DMS53 treated with DMSO at 0.1 percent for 48 hours (cell line): ENCODE measurements around the gene PARD3B.
A peak's percentile ranks its signal among the peaks of the same experiment; 100 is the strongest.

Experiments used
- DNase-seq: peaks from one replicate; lab custom pipeline; 2025; ENCODE audit not compliant: unreplicated experiment; lab: John Stamatoyannopoulos, UW

The PARD3B gene

GRCh38 chr2:204886713-204887112 is 341.4 kb downstream of the PARD3B start:
- no peak for DNase-seq

- no peak for DNase-seq
These were observed 342.9 kb downstream of the PARD3B start for GRCh38 chr2:204888222-204888621.

- no peak for DNase-seq
These were observed 345.4 kb downstream of the PARD3B start for GRCh38 chr2:204890680-204891079.

- DNase-seq = no peak
These were observed 346.5 kb downstream of the PARD3B start for GRCh38 chr2:204891739-204892138.

GRCh38 chr2:204892506-204893255 is 347.4 kb downstream of the PARD3B start:
- no peak for DNase-seq

GRCh38 chr2:204896146-204896545 is 350.9 kb downstream of the PARD3B start:
- no peak for DNase-seq

GRCh38 chr2:204897561-204897960 is 352.3 kb downstream of the PARD3B start:
- no peak for DNase-seq

- no peak for DNase-seq
These were observed 353.8 kb downstream of the PARD3B start for GRCh38 chr2:204898928-204899640.

GRCh38 chr2:204899983-204900382 is 354.7 kb downstream of the PARD3B start:
- no peak for DNase-seq

- peak; percentile 62 for DNase-seq
These were observed 355.2 kb downstream of the PARD3B start for GRCh38 chr2:204900487-204900886.

GRCh38 chr2:204900910-204901309 is 355.6 kb downstream of the PARD3B start:
- DNase-seq = peak; percentile 47

GRCh38 chr2:204901591-204901990 is 356.3 kb downstream of the PARD3B start:
- DNase-seq = no peak

- no peak for DNase-seq
These were observed 364.5 kb downstream of the PARD3B start for GRCh38 chr2:204909791-204910190.

GRCh38 chr2:204913312-204913711 is 368.0 kb downstream of the PARD3B start:
- DNase-seq = no peak

- no peak for DNase-seq
These were observed 368.7 kb downstream of the PARD3B start for GRCh38 chr2:204913854-204914464.

- no peak for DNase-seq
These were observed 369.4 kb downstream of the PARD3B start for GRCh38 chr2:204914708-204915107.

GRCh38 chr2:204917089-204917701 is 371.9 kb downstream of the PARD3B start:
- no peak for DNase-seq

- DNase-seq = no peak
These were observed 375.5 kb downstream of the PARD3B start for GRCh38 chr2:204920776-204921175.

GRCh38 chr2:204923957-204924356 is 378.7 kb downstream of the PARD3B start:
- no peak for DNase-seq

- no peak for DNase-seq
These were observed 386.3 kb downstream of the PARD3B start for GRCh38 chr2:204931562-204931961.

GRCh38 chr2:204933735-204934374 is 388.6 kb downstream of the PARD3B start:
- DNase-seq = no peak
